WTC11 (cell line): ENCODE data around the gene C1QL1.

Source experiments
- ESRRA ChIP-seq: sonication (generic); formaldehyde crosslinking; IDR thresholded peaks from 2 replicates; pipeline ENCODE4 v1.8.1; 2022; ENCODE audit warnings: mild to moderate bottlenecking, missing genetic modification reagents, borderline replicate concordance
- KAT7 ChIP-seq: sonication (generic); formaldehyde crosslinking; IDR thresholded peaks from 2 replicates; pipeline ENCODE4 v1.8.1; 2023; ENCODE audit warnings: missing genetic modification reagents, mild to moderate bottlenecking, borderline replicate concordance
- NR2C2 ChIP-seq: sonication (generic); formaldehyde crosslinking; IDR thresholded peaks from 2 replicates; pipeline ENCODE4 v1.8.0; 2022; ENCODE audit warnings: mild to moderate bottlenecking, missing genetic modification reagents
- SOX15 ChIP-seq: fragments of 250-450 bp; sonication (Bioruptor Pico); IDR thresholded peaks from 2 replicates; pipeline ENCODE4 v1.9.0; 2021; ENCODE audit warnings: mild to moderate bottlenecking
- TP53 ChIP-seq: sonication (generic); formaldehyde crosslinking; IDR thresholded peaks from 2 replicates; pipeline ENCODE4 v1.8.1; 2023; ENCODE audit warnings: mild to moderate bottlenecking, missing genetic modification reagents
- TF ChIP-seq, protein P1 (sequence below): fragments of 200-600 bp; IDR thresholded peaks from 2 replicates; pipeline ENCODE4 v1.8.0; 2022; ENCODE audit warnings: antibody characterized with exemption
- TF ChIP-seq, protein P2 (sequence below): sonication (generic); formaldehyde crosslinking; IDR thresholded peaks from 2 replicates; pipeline ENCODE4 v1.8.1; 2023; ENCODE audit warnings: mild to moderate bottlenecking, missing genetic modification reagents
- TF ChIP-seq, protein P3 (sequence below): fragments of 250-450 bp; sonication (Bioruptor Pico); IDR thresholded peaks from 2 replicates; pipeline ENCODE4 v1.9.0; 2021; ENCODE audit warnings: moderate library complexity, mild to moderate bottlenecking, inconsistent platforms, borderline replicate concordance
- TF ChIP-seq, protein P4 (sequence below): sonication (generic); formaldehyde crosslinking; IDR thresholded peaks from 2 replicates; pipeline ENCODE4 v1.8.1; 2023; ENCODE audit warnings: mild to moderate bottlenecking, missing genetic modification reagents, moderate library complexity

DNA sequence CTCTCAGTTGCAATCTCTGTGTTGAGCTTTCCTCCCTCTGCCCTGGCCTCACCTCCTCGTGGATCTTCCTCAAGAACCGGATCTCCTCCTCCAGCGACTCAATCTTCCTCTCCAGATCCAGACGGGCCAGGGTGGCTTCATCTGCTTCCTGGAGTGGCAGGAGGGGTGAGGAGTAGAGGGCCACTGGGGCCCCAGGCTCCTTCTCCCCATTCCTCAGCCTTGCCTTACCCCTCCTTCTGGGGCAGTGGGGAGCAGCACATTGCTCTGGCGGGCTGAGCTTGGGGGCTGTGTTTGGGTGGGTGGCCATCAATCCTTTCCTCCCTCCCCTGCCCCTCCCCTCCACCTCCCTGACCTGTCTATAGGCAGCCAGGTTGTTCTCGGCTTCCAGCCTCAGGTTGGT, 54.4 kb downstream of the C1QL1 start:
- TF ChIP-seq, protein P1, sequence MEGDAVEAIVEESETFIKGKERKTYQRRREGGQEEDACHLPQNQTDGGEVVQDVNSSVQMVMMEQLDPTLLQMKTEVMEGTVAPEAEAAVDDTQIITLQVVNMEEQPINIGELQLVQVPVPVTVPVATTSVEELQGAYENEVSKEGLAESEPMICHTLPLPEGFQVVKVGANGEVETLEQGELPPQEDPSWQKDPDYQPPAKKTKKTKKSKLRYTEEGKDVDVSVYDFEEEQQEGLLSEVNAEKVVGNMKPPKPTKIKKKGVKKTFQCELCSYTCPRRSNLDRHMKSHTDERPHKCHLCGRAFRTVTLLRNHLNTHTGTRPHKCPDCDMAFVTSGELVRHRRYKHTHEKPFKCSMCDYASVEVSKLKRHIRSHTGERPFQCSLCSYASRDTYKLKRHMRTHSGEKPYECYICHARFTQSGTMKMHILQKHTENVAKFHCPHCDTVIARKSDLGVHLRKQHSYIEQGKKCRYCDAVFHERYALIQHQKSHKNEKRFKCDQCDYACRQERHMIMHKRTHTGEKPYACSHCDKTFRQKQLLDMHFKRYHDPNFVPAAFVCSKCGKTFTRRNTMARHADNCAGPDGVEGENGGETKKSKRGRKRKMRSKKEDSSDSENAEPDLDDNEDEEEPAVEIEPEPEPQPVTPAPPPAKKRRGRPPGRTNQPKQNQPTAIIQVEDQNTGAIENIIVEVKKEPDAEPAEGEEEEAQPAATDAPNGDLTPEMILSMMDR = no peak
- TF ChIP-seq NR2C2 (CRISPR knock-in tag) (no peak), SOX15 (CRISPR knock-in tag) (no peak), KAT7 (CRISPR knock-in tag) (no peak), TP53 (CRISPR knock-in tag) (no peak), ESRRA (no peak)
- TF ChIP-seq, protein P2, sequence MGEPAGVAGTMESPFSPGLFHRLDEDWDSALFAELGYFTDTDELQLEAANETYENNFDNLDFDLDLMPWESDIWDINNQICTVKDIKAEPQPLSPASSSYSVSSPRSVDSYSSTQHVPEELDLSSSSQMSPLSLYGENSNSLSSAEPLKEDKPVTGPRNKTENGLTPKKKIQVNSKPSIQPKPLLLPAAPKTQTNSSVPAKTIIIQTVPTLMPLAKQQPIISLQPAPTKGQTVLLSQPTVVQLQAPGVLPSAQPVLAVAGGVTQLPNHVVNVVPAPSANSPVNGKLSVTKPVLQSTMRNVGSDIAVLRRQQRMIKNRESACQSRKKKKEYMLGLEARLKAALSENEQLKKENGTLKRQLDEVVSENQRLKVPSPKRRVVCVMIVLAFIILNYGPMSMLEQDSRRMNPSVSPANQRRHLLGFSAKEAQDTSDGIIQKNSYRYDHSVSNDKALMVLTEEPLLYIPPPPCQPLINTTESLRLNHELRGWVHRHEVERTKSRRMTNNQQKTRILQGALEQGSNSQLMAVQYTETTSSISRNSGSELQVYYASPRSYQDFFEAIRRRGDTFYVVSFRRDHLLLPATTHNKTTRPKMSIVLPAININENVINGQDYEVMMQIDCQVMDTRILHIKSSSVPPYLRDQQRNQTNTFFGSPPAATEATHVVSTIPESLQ (CRISPR knock-in tag) = no peak
- TF ChIP-seq, protein P3, sequence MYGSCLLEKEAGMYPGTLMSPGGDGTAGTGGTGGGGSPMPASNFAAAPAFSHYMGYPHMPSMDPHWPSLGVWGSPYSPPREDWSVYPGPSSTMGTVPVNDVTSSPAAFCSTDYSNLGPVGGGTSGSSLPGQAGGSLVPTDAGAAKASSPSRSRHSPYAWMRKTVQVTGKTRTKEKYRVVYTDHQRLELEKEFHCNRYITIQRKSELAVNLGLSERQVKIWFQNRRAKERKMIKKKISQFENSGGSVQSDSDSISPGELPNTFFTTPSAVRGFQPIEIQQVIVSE (CRISPR knock-in tag) = no peak
- TF ChIP-seq, protein P4, sequence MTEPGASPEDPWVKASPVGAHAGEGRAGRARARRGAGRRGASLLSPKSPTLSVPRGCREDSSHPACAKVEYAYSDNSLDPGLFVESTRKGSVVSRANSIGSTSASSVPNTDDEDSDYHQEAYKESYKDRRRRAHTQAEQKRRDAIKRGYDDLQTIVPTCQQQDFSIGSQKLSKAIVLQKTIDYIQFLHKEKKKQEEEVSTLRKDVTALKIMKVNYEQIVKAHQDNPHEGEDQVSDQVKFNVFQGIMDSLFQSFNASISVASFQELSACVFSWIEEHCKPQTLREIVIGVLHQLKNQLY (CRISPR knock-in tag) = no peak
